HG03432 (cell line): ENCODE measurements around the gene INIP.

ENCODE experiments used
- ATAC-seq: cut with Tn5 transposase; IDR thresholded peaks from one replicate; pipeline ENCODE4 v1.9.1; 2021; ENCODE audit warnings: mild to moderate bottlenecking, moderate library complexity; ENCODE audit not compliant: unreplicated experiment

INIP gene

GRCh38 chr9:112717661-112718331 lies at the start of gene INIP:
TSS of gene INIP (minus strand) at chr9:112718117. CDS start at chr9:112716485, 1,632 bp downstream.
- peak; percentile 96 for ATAC-seq

- no peak for ATAC-seq
Observed at GRCh38 chr9:112765281-112765680, 47.4 kb upstream of the INIP start.

- no peak for ATAC-seq
Observed at GRCh38 chr9:112764837-112765236, 46.9 kb upstream of the INIP start.

- no peak for ATAC-seq
Observed at GRCh38 chr9:112764344-112764743, 46.4 kb upstream of the INIP start.

GRCh38 chr9:112762726-112763518 lies 45.0 kb upstream of the INIP start:
- no peak for ATAC-seq

- ATAC-seq: no peak
Observed at GRCh38 chr9:112761912-112762655, 44.2 kb upstream of the INIP start.

- ATAC-seq: no peak
Observed at GRCh38 chr9:112760821-112761220, 42.9 kb upstream of the INIP start.

- ATAC-seq: no peak
Observed at GRCh38 chr9:112757940-112758339, 40.0 kb upstream of the INIP start.

- no peak for ATAC-seq
Observed at GRCh38 chr9:112757282-112757883, 39.5 kb upstream of the INIP start.

GRCh38 chr9:112755675-112756074 lies 37.8 kb upstream of the INIP start:
- ATAC-seq: no peak

- ATAC-seq: no peak
Observed at GRCh38 chr9:112755016-112755427, 37.1 kb upstream of the INIP start.

- ATAC-seq: no peak
Observed at GRCh38 chr9:112754578-112754977, 36.7 kb upstream of the INIP start.

- no peak for ATAC-seq
Observed at GRCh38 chr9:112753725-112754124, 35.8 kb upstream of the INIP start.

- ATAC-seq: no peak
Observed at GRCh38 chr9:112752334-112753125, 34.6 kb upstream of the INIP start.

GRCh38 chr9:112751056-112751795 lies 33.3 kb upstream of the INIP start:
- ATAC-seq: peak; percentile 39

- no peak for ATAC-seq
Observed at GRCh38 chr9:112750764-112751055, 32.8 kb upstream of the INIP start.

GRCh38 chr9:112750016-112750763 lies 32.3 kb upstream of the INIP start, which contains the start of gene SNX30:
TSS of gene SNX30 (plus strand) at chr9:112750760. CDS start at chr9:112751002, 242 bp downstream.
- peak; percentile 82 for ATAC-seq

GRCh38 chr9:112747094-112747493 lies 29.2 kb upstream of the INIP start:
- ATAC-seq: no peak

GRCh38 chr9:112744177-112744576 lies 26.3 kb upstream of the INIP start:
- ATAC-seq: no peak
